Naive thymus-derived CD4-positive, alpha-beta T cell (primary cell): Measurements from ENCODE around the gene SERPINA4. TPM values are rescaled to one million over a fixed set of nuclear protein-coding genes. Genes with fewer than 3 reads are reported as not detected.

Experiments
- ATAC-seq: fragments of 150-1000 bp; cut with Tn5 transposase; 2 replicates; pipeline ENCODE4 v1.10.0; 2021; ENCODE audit warnings: mild to moderate bottlenecking, moderate library complexity
- CTCF ChIA-PET: fragments of 350-600 bp; sonication (Branson Sonifier 250); formaldehyde crosslinking; loops from one replicate; lab custom pipeline; 2021; ENCODE audit warnings: antibody characterized with exemption; lab: Charles Lee
- POLR2A ChIA-PET: fragments of 350-600 bp; sonication (Branson Sonifier 250); formaldehyde crosslinking; loops from one replicate; lab custom pipeline; 2021; ENCODE audit warnings: antibody characterized with exemption, inconsistent platforms; lab: Charles Lee
- DNase-seq, 9 donors: peaks; one replicate each; pipeline versions ENCODE4 v3.0.0 to v3.0.0-alpha.2; 2020 to 2022; ENCODE audit warnings: mixed read lengths in 1 of 9
- H3K27ac ChIP-seq: one replicate; pipeline ENCODE4 v1.7.0; 2013; ENCODE audit warnings: mild to moderate bottlenecking, low read depth, low read length, moderate library complexity
- H3K27me3 ChIP-seq, 2 donors: one replicate each; pipeline ENCODE4 v1.7.0; 2013; ENCODE audit warnings: low read length in 2 of 2, mild to moderate bottlenecking in 2 of 2, moderate library complexity in 2 of 2; ENCODE audit not compliant: control insufficient read depth in 2 of 2, insufficient read depth in 2 of 2
- H3K36me3 ChIP-seq, 3 experiments: 1 replicate in 2 of 3; 2 replicates in 1 of 3; pipeline ENCODE4 v1.7.0; 2013; ENCODE audit warnings: low read length in 3 of 3, mild to moderate bottlenecking in 3 of 3, moderate library complexity in 1 of 3; ENCODE audit not compliant: insufficient read depth in 3 of 3, control insufficient read depth in 2 of 3
- H3K4me1 ChIP-seq, 2 donors: one replicate each; pipeline ENCODE4 v1.7.0; 2013; ENCODE audit warnings: low read length in 2 of 2, mild to moderate bottlenecking in 2 of 2, moderate library complexity in 1 of 2; ENCODE audit not compliant: control insufficient read depth in 2 of 2, insufficient read depth in 2 of 2
- H3K4me3 ChIP-seq: 2 replicates; pipeline ENCODE4 v1.7.0; 2013; ENCODE audit warnings: mild to moderate bottlenecking, low read length
- H3K9me3 ChIP-seq, 3 experiments: 1 replicate in 2 of 3; 2 replicates in 1 of 3; pipeline ENCODE4 v1.7.0; 2013; ENCODE audit warnings: low read length in 3 of 3; ENCODE audit not compliant: control insufficient read depth in 2 of 3
- H3K27ac Mint-ChIP-seq, 9 donors: one replicate each; pipeline ENCODE4 v1.8.0; 2020 to 2022; ENCODE audit warnings: mixed read lengths in 9 of 9, mild to moderate bottlenecking in 8 of 9, moderate library complexity in 5 of 9, inconsistent platforms in 2 of 9
- H3K27me3 Mint-ChIP-seq, 5 donors: one replicate each; pipeline ENCODE4 v1.8.0; 2021 to 2022; ENCODE audit warnings: mixed read lengths in 5 of 5, mild to moderate bottlenecking in 1 of 5
- H3K36me3 Mint-ChIP-seq, 5 donors: one replicate each; pipeline ENCODE4 v1.8.0; 2020 to 2022; ENCODE audit warnings: mixed read lengths in 5 of 5, mild to moderate bottlenecking in 3 of 5, inconsistent platforms in 1 of 5
- H3K4me1 Mint-ChIP-seq, 7 donors: one replicate each; pipeline ENCODE4 v1.8.0; 2020 to 2022; ENCODE audit warnings: mixed read lengths in 7 of 7, mild to moderate bottlenecking in 3 of 7, inconsistent platforms in 1 of 7
- H3K4me3 Mint-ChIP-seq, 10 donors: one replicate each; pipeline ENCODE4 v1.8.0; 2020 to 2022; ENCODE audit warnings: mild to moderate bottlenecking in 10 of 10, mixed read lengths in 10 of 10, moderate library complexity in 6 of 10, inconsistent platforms in 2 of 10
- H3K9me3 Mint-ChIP-seq, 11 donors: one replicate each; pipeline ENCODE4 v1.8.0; 2020 to 2022; ENCODE audit warnings: mixed read lengths in 11 of 11, mild to moderate bottlenecking in 4 of 11, inconsistent platforms in 1 of 11, moderate library complexity in 1 of 11
- intact Hi-C, 2 donors: fragments of 100-400 bp; cut with micrococcal nuclease; formaldehyde crosslinking; loops; one replicate each; pipeline ENCODE4 v1.15.1; 2023
- polyA plus RNA-seq, 2 donors: library from polyadenylated mRNA; unstranded; fragments of 300-500 nt; fragmentation: Illumina TruSeq; gene quantifications; one replicate each; pipeline ENCODE4 v1.2.3, GENCODE V29; 2021
- total RNA-seq, 6 experiments: library from RNA in 5 of 6; stranded (reverse) in 5 of 6; gene quantifications; 1 replicate in 5 of 6; 2 replicates in 1 of 6; pipeline ENCODE4 v1.2.3 and lab custom pipeline; 2021 to 2026

The SERPINA4 gene
- total and polyA plus RNA-seq, 7 experiments from 2014 or later = not detected

DNA sequence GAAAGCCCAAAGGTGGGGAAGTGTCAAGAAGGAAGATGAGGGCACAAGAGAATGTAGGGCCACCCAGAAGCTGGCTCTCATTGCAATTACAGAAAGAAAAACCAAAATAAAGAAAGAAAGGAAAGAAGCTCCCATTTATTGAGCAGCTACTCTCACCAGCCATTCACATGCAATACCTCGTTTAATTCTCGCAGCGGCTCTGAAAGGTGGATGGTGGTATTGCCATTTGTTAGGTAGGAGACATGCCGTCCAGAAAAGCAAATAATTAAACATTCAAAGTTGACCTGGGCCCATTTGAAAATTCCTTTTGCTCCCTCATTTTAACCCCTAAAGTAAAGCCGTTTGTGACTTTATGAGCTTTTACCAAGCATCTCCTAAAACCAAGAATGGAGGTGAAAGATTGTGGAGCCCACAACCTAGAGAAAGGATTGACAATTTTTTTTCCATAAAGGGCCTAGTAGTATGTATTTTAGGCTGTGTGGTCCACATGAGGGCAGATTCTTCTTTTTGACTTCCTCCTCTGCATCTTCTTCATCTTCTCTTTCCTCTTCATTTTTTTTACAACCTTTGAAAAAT is 56.2 kb downstream of the SERPINA4 start:
- no peaks in the 10 kb centered on the region for H3K36me3 ChIP-seq
- Mint-ChIP-seq H3K4me1 (no peaks in the 10 kb centered on the region), H3K4me3 (no peak overlapping the region), H3K27ac (no peak overlapping the region), H3K9me3 (peaks cover 3 to 31% (median 19%) of the 10 kb centered on the region in 11 donors), H3K27me3 (peaks cover 0 to 34% (median 16%) of the 10 kb centered on the region in 5 donors), H3K36me3 (peaks cover 0 to 6% (median 0%) of the 10 kb centered on the region in 5 donors)
- DNase-seq (no peak), ATAC-seq (no peak)
- intact Hi-C loops = no loop called here
- POLR2A ChIA-PET = no interaction called here
- no peak overlapping the region for H3K27ac ChIP-seq
- no peaks in the 10 kb centered on the region for H3K27me3 ChIP-seq
- H3K4me3 ChIP-seq = no peak overlapping the region
- no peaks in the 10 kb centered on the region for H3K4me1 ChIP-seq
- CTCF ChIA-PET = no interaction called here
- H3K9me3 ChIP-seq = peaks cover 0 to 12% (median 0%) of the 10 kb centered on the region in 3 experiments

DNA sequence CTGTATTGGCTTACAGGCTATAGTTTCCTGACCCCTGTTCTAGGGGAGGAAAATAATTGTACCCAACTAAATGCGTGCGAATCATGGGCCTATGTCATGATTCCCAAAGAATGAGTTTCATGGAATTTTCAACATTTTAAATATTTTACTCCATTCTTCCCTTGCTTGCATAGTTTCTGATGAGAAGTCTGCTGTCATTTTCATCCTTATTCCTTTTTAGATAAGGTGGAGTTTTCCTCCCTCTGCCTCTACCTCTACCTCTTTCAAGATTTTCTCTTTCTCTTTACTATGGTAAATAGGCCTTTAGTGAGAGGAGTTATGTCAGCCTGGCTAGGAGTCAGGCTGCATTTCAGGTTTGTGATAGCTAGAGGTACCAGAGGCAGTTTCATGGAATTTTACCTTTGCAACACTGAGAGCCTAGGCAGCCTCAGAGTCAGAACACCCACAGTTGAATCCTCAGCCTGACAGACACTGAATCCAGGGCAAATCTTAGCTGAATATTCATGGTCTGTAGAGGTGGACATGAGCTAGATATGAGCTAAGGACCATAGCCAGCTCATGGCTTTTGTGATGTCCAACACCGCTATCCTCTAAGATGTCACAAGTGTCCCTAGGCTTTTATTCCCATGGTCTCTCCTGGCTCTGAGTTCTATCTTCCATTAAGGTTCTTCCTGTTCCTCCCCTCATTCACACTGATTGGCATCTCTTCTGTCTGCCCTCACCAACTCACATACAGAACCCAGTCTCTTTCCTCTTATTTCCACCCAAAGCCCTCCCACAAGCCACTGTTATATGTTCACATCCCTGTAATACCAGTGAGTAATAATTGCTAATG is 57.0 kb downstream of the SERPINA4 start:
- H3K9me3 Mint-ChIP-seq = peaks cover 3 to 31% (median 19%) of the 10 kb centered on the region in 11 donors
- ChIA-PET CTCF (no interaction called here), POLR2A (no interaction called here)
- H3K27me3 Mint-ChIP-seq = peaks cover 0 to 40% (median 19%) of the 10 kb centered on the region in 5 donors
- H3K27me3 ChIP-seq = no peaks in the 10 kb centered on the region
- no peaks in the 10 kb centered on the region for H3K4me1 Mint-ChIP-seq
- no peaks in the 10 kb centered on the region for H3K36me3 ChIP-seq
- H3K4me3 Mint-ChIP-seq = no peak overlapping the region
- H3K4me1 ChIP-seq = no peaks in the 10 kb centered on the region
- no peak overlapping the region for H3K27ac ChIP-seq
- no peak overlapping the region for H3K4me3 ChIP-seq
- H3K36me3 Mint-ChIP-seq = peaks cover 0 to 6% (median 0%) of the 10 kb centered on the region in 5 donors
- peaks cover 0 to 12% (median 0%) of the 10 kb centered on the region in 3 experiments for H3K9me3 ChIP-seq
- no peak for DNase-seq
- no peak overlapping the region for H3K27ac Mint-ChIP-seq
- ATAC-seq = no peak
- intact Hi-C loops = no loop called here

DNA sequence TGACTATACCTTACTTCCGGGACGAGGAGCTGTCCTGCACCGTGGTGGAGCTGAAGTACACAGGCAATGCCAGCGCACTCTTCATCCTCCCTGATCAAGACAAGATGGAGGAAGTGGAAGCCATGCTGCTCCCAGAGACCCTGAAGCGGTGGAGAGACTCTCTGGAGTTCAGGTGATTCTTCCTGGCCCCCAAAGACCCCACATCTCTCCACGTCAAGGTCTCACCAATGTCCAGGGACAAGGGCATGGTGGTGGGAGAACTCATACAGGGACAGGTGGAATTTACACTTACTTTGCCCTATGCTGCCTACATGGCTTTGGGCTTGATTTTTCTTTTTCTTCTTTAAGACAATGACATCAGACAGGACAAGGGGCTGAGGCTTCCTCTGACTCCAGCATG is 58.1 kb downstream of the SERPINA4 start:
- DNase-seq = no peak
- peaks cover 0 to 32% (median 19%) of the 10 kb centered on the region in 5 donors for H3K27me3 Mint-ChIP-seq

More for the DNA sequence above, 58.1 kb downstream of the SERPINA4 start:
- Mint-ChIP-seq H3K4me1 (no peaks in the 10 kb centered on the region), H3K9me3 (peaks cover 3 to 31% (median 19%) of the 10 kb centered on the region in 11 donors), H3K27ac (no peak overlapping the region), H3K36me3 (peaks cover 0 to 6% (median 0%) of the 10 kb centered on the region in 5 donors), H3K4me3 (no peak overlapping the region)
- Histone ChIP-seq H3K36me3 (no peaks in the 10 kb centered on the region), H3K4me3 (no peak overlapping the region), H3K4me1 (no peaks in the 10 kb centered on the region), H3K9me3 (peaks cover 0 to 12% (median 0%) of the 10 kb centered on the region in 3 experiments), H3K27ac (no peak overlapping the region), H3K27me3 (no peaks in the 10 kb centered on the region)
- intact Hi-C loops = no loop called here
- ChIA-PET POLR2A (no interaction called here), CTCF (no interaction called here)
- no peak for ATAC-seq

Other genes with a start within 250 kb of the SERPINA4 start
- gene SERPINA6, start 238.1 kb upstream of the SERPINA4 start, total RNA-seq = not detected
- not detected for gene SERPINA6, start 238.1 kb upstream of the SERPINA4 start, polyA plus RNA-seq
- gene SERPINA2, start 194.7 kb upstream of the SERPINA4 start, total RNA-seq = not detected
- gene SERPINA2, start 194.7 kb upstream of the SERPINA4 start, polyA plus RNA-seq = not detected
- gene SERPINA1, start 172.8 kb upstream of the SERPINA4 start, total RNA-seq = 100 to 1,000 TPM in 1 of 5 experiments, 10 to 100 TPM in 1, under 1 TPM in 3; 0.44 to 300 (median 0.68) TPM
- gene SERPINA1, start 172.8 kb upstream of the SERPINA4 start, polyA plus RNA-seq = under 1 TPM; 0.59 to 0.80 TPM
- not detected for gene SERPINA11, start 108.6 kb upstream of the SERPINA4 start, total RNA-seq
- gene SERPINA11, start 108.6 kb upstream of the SERPINA4 start, polyA plus RNA-seq = not detected
- not detected for gene SERPINA9, start 85.2 kb upstream of the SERPINA4 start, total RNA-seq
- not detected for gene SERPINA9, start 85.2 kb upstream of the SERPINA4 start, polyA plus RNA-seq
- not detected for gene SERPINA12, start 52.0 kb upstream of the SERPINA4 start, total RNA-seq
- gene SERPINA12, start 52.0 kb upstream of the SERPINA4 start, polyA plus RNA-seq = not detected
- gene SERPINA5, start 20.0 kb downstream of the SERPINA4 start, total RNA-seq = not detected
- gene SERPINA5, start 20.0 kb downstream of the SERPINA4 start, polyA plus RNA-seq = not detected
- gene SERPINA3, start 50.9 kb downstream of the SERPINA4 start, total RNA-seq = not detected
- gene SERPINA3, start 50.9 kb downstream of the SERPINA4 start, polyA plus RNA-seq = not detected
- gene GSC, start 208.7 kb downstream of the SERPINA4 start, total RNA-seq = not detected
- not detected for gene GSC, start 208.7 kb downstream of the SERPINA4 start, polyA plus RNA-seq